ENCODE measurements around the gene COL21A1.

GRCh38 chr6:56187686-56188085 lies 59.7 kb downstream of the COL21A1 start:
- no peak for TF ChIP-seq CTCF (IDR thresholded peaks at IDR 0.05)
- TF ChIP-seq EP300 (IDR thresholded peaks at IDR 0.05) = no peak
- TF ChIP-seq POLR2A (IDR thresholded peaks at IDR 0.05) = no peak
